Nucleus accumbens (tissue), 56 donors: Measurements from ENCODE around the gene PGA4.
"Not testable (repeated sequence)": the region's sequence is repeated elsewhere in the genome, so short reads cannot be mapped to it uniquely, and the experiment has no call there.

Source experiments
- DNase-seq, 56 donors: peaks; one replicate each; lab custom pipeline; 2025; lab: John Stamatoyannopoulos, UW

The PGA4 gene

GRCh38 chr11:61203873-61204272, 18.3 kb upstream of the PGA4 start:
- not testable (repeated sequence) for DNase-seq

- DNase-seq, result peak in 9 of 56 donors; percentile 0 to 28 (median 4)
Measured at GRCh38 chr11:61204502-61205059, 17.6 kb upstream of the PGA4 start.

GRCh38 chr11:61207636-61208310, 14.4 kb upstream of the PGA4 start:
- DNase-seq, result not testable (repeated sequence)

GRCh38 chr11:61210629-61211028, 11.5 kb upstream of the PGA4 start:
- not testable (repeated sequence) for DNase-seq

GRCh38 chr11:61211327-61211952, 10.7 kb upstream of the PGA4 start:
- DNase-seq, result not testable (repeated sequence)

- DNase-seq, result not testable (repeated sequence)
Measured at GRCh38 chr11:61212202-61212601, 9.9 kb upstream of the PGA4 start.

- DNase-seq, result not testable (repeated sequence)
Measured at GRCh38 chr11:61213711-61214324, 8.3 kb upstream of the PGA4 start.

GRCh38 chr11:61218306-61218705, 3.8 kb upstream of the PGA4 start:
- not testable (repeated sequence) for DNase-seq

GRCh38 chr11:61219016-61219415, 3.1 kb upstream of the PGA4 start:
- DNase-seq, result not testable (repeated sequence)

- not testable (repeated sequence) for DNase-seq
Measured at GRCh38 chr11:61222692-61223091, 545 bp downstream of the PGA4 start.

GRCh38 chr11:61226457-61227137, 4.5 kb downstream of the PGA4 start:
- DNase-seq, result not testable (repeated sequence)

GRCh38 chr11:61229458-61229857, 7.3 kb downstream of the PGA4 start:
- not testable (repeated sequence) for DNase-seq

GRCh38 chr11:61231033-61231432, 8.9 kb downstream of the PGA4 start:
- not testable (repeated sequence) for DNase-seq

GRCh38 chr11:61231585-61231984, 9.4 kb downstream of the PGA4 start:
- not testable (repeated sequence) for DNase-seq

- DNase-seq, result not testable (repeated sequence)
Measured at GRCh38 chr11:61232548-61233145, 10.5 kb downstream of the PGA4 start.

- DNase-seq, result not testable (repeated sequence)
Measured at GRCh38 chr11:61237130-61237529, 15.0 kb downstream of the PGA4 start.

GRCh38 chr11:61240288-61240687, 18.1 kb downstream of the PGA4 start:
- not testable (repeated sequence) for DNase-seq

GRCh38 chr11:61240875-61241274, 18.7 kb downstream of the PGA4 start, which contains the start of gene PGA5:
PGA5 (plus strand) TSS chr11:61241175; CDS start chr11:61241227, 52 bp downstream.
- not testable (repeated sequence) for DNase-seq

- DNase-seq, result not testable (repeated sequence)
Measured at GRCh38 chr11:61241526-61241925, 19.4 kb downstream of the PGA4 start.
